ENCODE data around the gene EEPD1. TPM values are rescaled to one million over a fixed set of nuclear protein-coding genes. Genes with fewer than 3 reads are reported as not detected.
"Not testable (repeated sequence)": the region's sequence is repeated elsewhere in the genome, so short reads cannot be mapped to it uniquely, and the experiment has no call there.

The EEPD1 gene
- total RNA-seq (2014; rRNA removed; shearing (Covaris generic)), result 9.8 and 13.0 TPM in 2 replicates

GRCh38 chr7:36152756-36153570 is at the start of gene EEPD1:
Gene EEPD1, plus strand, starts transcription at chr7:36153254. Its CDS starts 1,071 bp downstream, at chr7:36154325.
- Histone ChIP-seq H3K27me3 (ENCODE audit: control insufficient read depth, insufficient read depth, low read length) (peaks cover 18% of the 10 kb centered on the region; the same call in 1 of the 2 replicates), H3K36me3 (replicated peaks; ENCODE audit: control insufficient read depth, insufficient read depth, low read length) (no peaks in the 10 kb centered on the region), H3K4me3 (ENCODE audit: insufficient read depth, low read depth, low read length) (peak within 1 kb of the TSS; percentile 69)
- DNase-seq, result peak; percentile 99

GRCh38 chr7:36103837-36104561 is 49.1 kb upstream of the EEPD1 start:
- H3K36me3 ChIP-seq (replicated peaks; ENCODE audit: control insufficient read depth, insufficient read depth, low read length), result no peaks in the 10 kb centered on the region
- DNase-seq, result no peak
- H3K4me3 ChIP-seq (ENCODE audit: insufficient read depth, low read depth, low read length), result no peak overlapping the region
- H3K27me3 ChIP-seq (ENCODE audit: control insufficient read depth, insufficient read depth, low read length), result no peaks in the 10 kb centered on the region

- DNase-seq; H3K4me3 ChIP-seq (ENCODE audit: insufficient read depth, low read depth, low read length); H3K27me3 ChIP-seq (ENCODE audit: control insufficient read depth, insufficient read depth, low read length): not testable (repeated sequence)
These were observed 45.8 kb upstream of the EEPD1 start for GRCh38 chr7:36106972-36107908.

DNA sequence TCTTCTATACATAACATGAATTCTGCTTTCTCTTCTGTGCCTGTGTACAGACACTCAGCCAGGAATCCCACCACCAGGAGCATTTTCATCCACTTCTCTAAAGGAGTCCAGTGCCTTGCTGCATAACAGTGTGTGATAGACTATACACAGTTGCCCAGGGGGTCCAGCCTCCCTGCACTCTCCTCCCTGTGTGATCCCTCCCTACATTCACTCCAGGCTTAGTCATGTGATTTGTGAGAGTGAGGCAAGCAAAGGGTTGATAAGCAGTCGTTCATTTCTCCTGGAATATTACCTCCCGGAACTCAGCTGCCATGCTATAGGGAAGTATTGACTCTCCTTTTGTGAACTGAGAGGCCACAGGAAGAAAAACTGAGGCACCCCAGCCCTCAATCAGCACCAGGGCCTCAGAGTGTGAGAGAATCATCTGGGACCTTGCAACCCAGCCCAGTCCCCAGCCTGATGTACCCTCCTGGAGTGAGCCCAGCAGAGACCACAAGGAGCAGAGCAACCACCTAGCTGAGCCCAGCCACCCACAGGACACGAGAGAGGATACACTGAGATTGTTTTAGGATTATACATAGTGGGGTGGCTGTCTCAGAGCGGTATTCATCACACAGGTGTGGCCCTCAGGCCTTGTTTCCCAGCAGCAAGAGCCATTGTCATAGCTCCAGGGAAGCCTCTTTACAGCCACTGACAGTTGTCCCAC is 45.0 kb upstream of the EEPD1 start:
- H3K4me3 ChIP-seq (ENCODE audit: insufficient read depth, low read depth, low read length), result no peak overlapping the region
- no peaks in the 10 kb centered on the region for H3K36me3 ChIP-seq (replicated peaks; ENCODE audit: control insufficient read depth, insufficient read depth, low read length)
- DNase-seq, result no peak
- H3K27me3 ChIP-seq (ENCODE audit: control insufficient read depth, insufficient read depth, low read length), result no peaks in the 10 kb centered on the region

More at GRCh38 chr7:36106972-36107908, 45.8 kb upstream of the EEPD1 start:
- H3K36me3 ChIP-seq (replicated peaks; ENCODE audit: control insufficient read depth, insufficient read depth, low read length), result not testable (repeated sequence)

DNA sequence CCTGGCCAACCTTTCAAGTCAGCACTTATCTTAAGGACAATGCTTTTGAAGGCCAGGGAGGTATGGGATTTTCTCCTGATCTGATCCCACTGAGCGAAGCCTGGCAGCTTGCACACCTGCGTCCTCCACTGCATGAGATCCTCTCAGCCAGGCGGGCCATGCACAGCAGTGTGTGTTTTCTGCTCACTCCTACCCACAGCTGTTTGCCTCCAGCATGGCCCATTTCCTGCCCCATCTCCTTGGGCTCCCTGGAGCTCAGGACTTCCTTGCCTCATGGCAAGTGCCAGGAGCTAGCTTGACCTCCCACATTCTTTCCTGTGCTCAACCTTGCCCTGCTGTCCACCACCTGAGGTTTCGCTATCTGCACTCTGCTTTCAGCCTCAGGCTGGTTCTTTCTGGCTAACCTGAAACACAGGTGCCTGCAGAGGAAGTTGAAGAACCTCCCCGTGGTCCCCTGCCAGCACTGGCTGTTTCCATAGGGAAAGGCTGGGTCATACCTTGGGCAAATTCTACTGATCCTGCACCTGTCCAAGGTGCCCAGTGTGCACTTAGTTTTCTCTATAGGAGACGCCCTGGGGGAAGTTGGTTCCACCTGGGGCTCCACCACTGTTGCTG is 43.9 kb upstream of the EEPD1 start:
- Histone ChIP-seq H3K27me3 (ENCODE audit: control insufficient read depth, insufficient read depth, low read length) (no peaks in the 10 kb centered on the region), H3K4me3 (ENCODE audit: insufficient read depth, low read depth, low read length) (no peak overlapping the region), H3K36me3 (replicated peaks; ENCODE audit: control insufficient read depth, insufficient read depth, low read length) (no peaks in the 10 kb centered on the region)
- DNase-seq, result no peak

GRCh38 chr7:36110584-36110983 is 42.5 kb upstream of the EEPD1 start:
- no peaks in the 10 kb centered on the region for H3K27me3 ChIP-seq (ENCODE audit: control insufficient read depth, insufficient read depth, low read length)
- H3K36me3 ChIP-seq (replicated peaks; ENCODE audit: control insufficient read depth, insufficient read depth, low read length), result no peaks in the 10 kb centered on the region
- DNase-seq, result no peak
- H3K4me3 ChIP-seq (ENCODE audit: insufficient read depth, low read depth, low read length), result no peak overlapping the region

DNA sequence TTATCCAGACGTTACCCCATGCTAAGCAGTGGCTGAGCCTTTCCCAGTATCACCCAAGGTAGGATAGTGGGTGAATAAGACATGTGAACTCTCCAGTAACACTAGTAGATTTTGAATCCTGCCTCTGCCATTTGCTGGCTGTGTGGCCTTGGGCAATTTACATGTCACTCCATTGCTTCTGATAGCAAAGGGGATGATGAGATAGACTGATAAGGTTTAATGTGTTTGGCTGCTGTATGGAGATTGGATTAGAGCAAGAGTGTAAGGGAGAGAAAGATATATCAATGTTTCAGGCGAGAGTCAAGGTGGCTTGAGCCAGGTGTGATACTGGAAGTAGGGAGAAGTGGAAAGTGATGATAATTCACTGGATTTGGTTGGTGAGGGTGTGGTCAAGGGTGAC is 40.1 kb upstream of the EEPD1 start:
- H3K27me3 ChIP-seq (ENCODE audit: control insufficient read depth, insufficient read depth, low read length), result no peaks in the 10 kb centered on the region
- DNase-seq, result no peak
- H3K4me3 ChIP-seq (ENCODE audit: insufficient read depth, low read depth, low read length), result no peak overlapping the region
- no peaks in the 10 kb centered on the region for H3K36me3 ChIP-seq (replicated peaks; ENCODE audit: control insufficient read depth, insufficient read depth, low read length)

DNA sequence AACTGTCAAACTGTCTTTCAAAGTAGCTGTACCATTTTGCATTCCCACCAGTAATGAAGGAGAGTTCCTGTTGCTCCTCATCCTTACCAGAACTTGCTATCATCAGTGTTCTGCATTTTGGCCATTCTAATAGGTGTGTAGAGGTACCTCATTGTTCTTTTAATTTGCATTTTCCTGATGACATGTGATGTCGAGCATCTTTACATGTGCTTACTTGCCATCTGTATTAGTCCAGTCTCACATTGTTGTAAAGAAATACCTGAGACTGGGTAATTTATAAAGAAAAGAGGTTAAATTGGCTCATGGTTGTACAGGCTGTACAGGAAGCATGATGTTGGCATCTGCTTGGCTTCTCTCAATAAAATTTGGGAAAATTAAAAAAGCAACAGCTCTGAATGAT is 38.7 kb upstream of the EEPD1 start:
- DNase-seq, result no peak
- Histone ChIP-seq H3K27me3 (ENCODE audit: control insufficient read depth, insufficient read depth, low read length) (no peaks in the 10 kb centered on the region), H3K4me3 (ENCODE audit: insufficient read depth, low read depth, low read length) (no peak overlapping the region), H3K36me3 (replicated peaks; ENCODE audit: control insufficient read depth, insufficient read depth, low read length) (no peaks in the 10 kb centered on the region)

GRCh38 chr7:36115448-36116321 is 37.4 kb upstream of the EEPD1 start:
- Histone ChIP-seq H3K4me3 (ENCODE audit: insufficient read depth, low read depth, low read length) (no peak overlapping the region), H3K36me3 (replicated peaks; ENCODE audit: control insufficient read depth, insufficient read depth, low read length) (no peaks in the 10 kb centered on the region), H3K27me3 (ENCODE audit: control insufficient read depth, insufficient read depth, low read length) (no peaks in the 10 kb centered on the region)
- DNase-seq, result no peak

GRCh38 chr7:36116347-36117202 is 36.5 kb upstream of the EEPD1 start:
- Histone ChIP-seq H3K36me3 (replicated peaks; ENCODE audit: control insufficient read depth, insufficient read depth, low read length) (no peaks in the 10 kb centered on the region), H3K4me3 (ENCODE audit: insufficient read depth, low read depth, low read length) (no peak overlapping the region), H3K27me3 (ENCODE audit: control insufficient read depth, insufficient read depth, low read length) (no peaks in the 10 kb centered on the region)
- no peak for DNase-seq

GRCh38 chr7:36117203-36117840 is 35.7 kb upstream of the EEPD1 start:
- no peak for DNase-seq
- Histone ChIP-seq H3K27me3 (ENCODE audit: control insufficient read depth, insufficient read depth, low read length) (no peaks in the 10 kb centered on the region), H3K4me3 (ENCODE audit: insufficient read depth, low read depth, low read length) (no peak overlapping the region), H3K36me3 (replicated peaks; ENCODE audit: control insufficient read depth, insufficient read depth, low read length) (no peaks in the 10 kb centered on the region)

DNA sequence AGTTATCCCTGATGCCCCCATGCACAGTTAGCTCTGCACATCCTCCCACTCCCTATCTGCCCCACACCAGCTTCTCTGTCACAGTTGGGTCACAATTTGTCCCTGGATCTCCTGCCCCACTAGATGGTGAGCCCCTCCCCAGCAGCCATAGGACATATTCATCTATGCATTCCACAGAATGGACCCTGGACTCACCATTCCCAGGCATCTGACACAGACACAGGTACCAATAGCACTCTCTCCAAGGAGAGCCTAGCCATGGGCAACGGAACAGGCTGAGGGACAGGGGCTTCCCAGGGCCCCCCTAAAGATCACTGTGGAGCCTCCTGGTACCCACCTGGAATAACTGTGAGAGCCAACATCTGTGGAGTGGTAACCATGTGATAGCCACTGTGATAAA is 34.7 kb upstream of the EEPD1 start:
- Histone ChIP-seq H3K4me3 (ENCODE audit: insufficient read depth, low read depth, low read length) (no peak overlapping the region), H3K27me3 (ENCODE audit: control insufficient read depth, insufficient read depth, low read length) (no peaks in the 10 kb centered on the region), H3K36me3 (replicated peaks; ENCODE audit: control insufficient read depth, insufficient read depth, low read length) (no peaks in the 10 kb centered on the region)
- DNase-seq, result no peak

Measured in H7 (cell line).